ENCODE results near the gene TMEM143. TPM values are rescaled to one million over a fixed set of nuclear protein-coding genes. Genes with fewer than 3 reads are reported as not detected.
A peak's percentile ranks its signal among the peaks of the same experiment; 100 is the strongest.

The TMEM143 gene
- total RNA-seq, 1 donor, result 3.0 TPM

- TF ChIP-seq, protein P1, sequence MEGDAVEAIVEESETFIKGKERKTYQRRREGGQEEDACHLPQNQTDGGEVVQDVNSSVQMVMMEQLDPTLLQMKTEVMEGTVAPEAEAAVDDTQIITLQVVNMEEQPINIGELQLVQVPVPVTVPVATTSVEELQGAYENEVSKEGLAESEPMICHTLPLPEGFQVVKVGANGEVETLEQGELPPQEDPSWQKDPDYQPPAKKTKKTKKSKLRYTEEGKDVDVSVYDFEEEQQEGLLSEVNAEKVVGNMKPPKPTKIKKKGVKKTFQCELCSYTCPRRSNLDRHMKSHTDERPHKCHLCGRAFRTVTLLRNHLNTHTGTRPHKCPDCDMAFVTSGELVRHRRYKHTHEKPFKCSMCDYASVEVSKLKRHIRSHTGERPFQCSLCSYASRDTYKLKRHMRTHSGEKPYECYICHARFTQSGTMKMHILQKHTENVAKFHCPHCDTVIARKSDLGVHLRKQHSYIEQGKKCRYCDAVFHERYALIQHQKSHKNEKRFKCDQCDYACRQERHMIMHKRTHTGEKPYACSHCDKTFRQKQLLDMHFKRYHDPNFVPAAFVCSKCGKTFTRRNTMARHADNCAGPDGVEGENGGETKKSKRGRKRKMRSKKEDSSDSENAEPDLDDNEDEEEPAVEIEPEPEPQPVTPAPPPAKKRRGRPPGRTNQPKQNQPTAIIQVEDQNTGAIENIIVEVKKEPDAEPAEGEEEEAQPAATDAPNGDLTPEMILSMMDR (IDR thresholded peaks at IDR 0.05; ENCODE audit: insufficient read depth, low read depth, low read length), result no peak
- DNase-seq (ENCODE audit: low read depth), result no peak
- no peak overlapping the region for H3K4me3 ChIP-seq (ENCODE audit: low read depth, low read length)
These were observed 15.0 kb downstream of the TMEM143 start for GRCh38 chr19:48348737-48349136.

DNA sequence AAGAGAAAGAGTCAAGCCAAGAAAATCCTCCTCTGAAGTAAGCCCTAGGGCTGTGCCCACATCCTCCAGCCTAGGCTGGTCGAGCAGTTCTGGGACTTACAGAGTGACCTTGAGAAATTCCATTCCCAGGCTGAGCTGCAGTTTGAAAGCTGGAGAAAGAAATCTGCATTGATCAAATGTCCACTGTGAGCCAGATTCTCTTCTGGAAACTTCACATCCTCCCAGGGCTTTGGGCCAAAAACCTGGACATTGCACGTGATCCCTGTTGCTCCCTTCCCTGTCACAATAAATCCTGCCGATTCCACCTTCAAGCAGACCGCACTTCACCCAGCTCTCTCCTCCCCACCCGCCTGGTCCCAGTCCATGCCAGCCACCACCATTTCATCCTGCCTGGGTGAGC lies 15.7 kb downstream of the TMEM143 start:
- no peak overlapping the region for H3K4me3 ChIP-seq (ENCODE audit: low read depth, low read length)
- TF ChIP-seq, protein P1 (IDR thresholded peaks at IDR 0.05; ENCODE audit: insufficient read depth, low read depth, low read length), result no peak
- peak; percentile 19 for DNase-seq (ENCODE audit: low read depth)

GRCh38 chr19:48346191-48346590 lies 17.5 kb downstream of the TMEM143 start:
- TF ChIP-seq, protein P1 (IDR thresholded peaks at IDR 0.05; ENCODE audit: insufficient read depth, low read depth, low read length), result no peak
- DNase-seq (ENCODE audit: low read depth), result peak; percentile 21
- H3K4me3 ChIP-seq (ENCODE audit: low read depth, low read length), result no peak overlapping the region

GRCh38 chr19:48344892-48345291 lies 18.8 kb downstream of the TMEM143 start:
- no peak overlapping the region for H3K4me3 ChIP-seq (ENCODE audit: low read depth, low read length)
- DNase-seq (ENCODE audit: low read depth), result no peak
- TF ChIP-seq, protein P1 (IDR thresholded peaks at IDR 0.05; ENCODE audit: insufficient read depth, low read depth, low read length), result no peak

GRCh38 chr19:48342841-48343540 lies 20.7 kb downstream of the TMEM143 start:
- TF ChIP-seq, protein P1 (IDR thresholded peaks at IDR 0.05; ENCODE audit: insufficient read depth, low read depth, low read length), result no peak
- no peak overlapping the region for H3K4me3 ChIP-seq (ENCODE audit: low read depth, low read length)
- DNase-seq (ENCODE audit: low read depth), result peak; percentile 47

GRCh38 chr19:48342414-48342738 lies 21.4 kb downstream of the TMEM143 start:
- DNase-seq (ENCODE audit: low read depth), result no peak
- TF ChIP-seq, protein P1 (IDR thresholded peaks at IDR 0.05; ENCODE audit: insufficient read depth, low read depth, low read length), result no peak
- H3K4me3 ChIP-seq (ENCODE audit: low read depth, low read length), result no peak overlapping the region
